SK-N-MC (cell line): ENCODE results near the gene STARD13.

Experiments
- EZH2 ChIP-seq: fragments of 200-600 bp; sonication (generic); IDR thresholded peaks from one replicate; pipeline ENCODE4 v1.6.1; 2017; ENCODE audit warnings: antibody characterized with exemption
- POLR2AphosphoS5 ChIP-seq: IDR thresholded peaks from 2 replicates; pipeline ENCODE4 v1.6.1; 2012; ENCODE audit warnings: mild to moderate bottlenecking, low read depth, low read length, borderline replicate concordance

- TF ChIP-seq EZH2, result no peak
- no peak for TF ChIP-seq POLR2AphosphoS5
These were observed 213.3 kb downstream of the STARD13 start for GRCh38 chr13:33072282-33072681.
